VCaP (cell line): ENCODE measurements around the gene CYP1B1.
"Not testable (repeated sequence)": the region's sequence is repeated elsewhere in the genome, so short reads cannot be mapped to it uniquely, and the experiment has no call there.

Source experiments
- H3K27ac ChIP-seq: fragments of 450-650 bp; 2 replicates; pipeline ENCODE4 v1.5.1; 2017
- TF ChIP-seq, protein P1 (sequence below): fragments of 450-650 bp; conservative IDR thresholded peaks from 2 replicates; pipeline ENCODE4 v1.5.1; 2017; ENCODE audit warnings: mild to moderate bottlenecking, moderate library complexity

Gene CYP1B1

GRCh38 chr2:38021589-38021988 is 54.4 kb downstream of the CYP1B1 start:
- TF ChIP-seq, protein P1, sequence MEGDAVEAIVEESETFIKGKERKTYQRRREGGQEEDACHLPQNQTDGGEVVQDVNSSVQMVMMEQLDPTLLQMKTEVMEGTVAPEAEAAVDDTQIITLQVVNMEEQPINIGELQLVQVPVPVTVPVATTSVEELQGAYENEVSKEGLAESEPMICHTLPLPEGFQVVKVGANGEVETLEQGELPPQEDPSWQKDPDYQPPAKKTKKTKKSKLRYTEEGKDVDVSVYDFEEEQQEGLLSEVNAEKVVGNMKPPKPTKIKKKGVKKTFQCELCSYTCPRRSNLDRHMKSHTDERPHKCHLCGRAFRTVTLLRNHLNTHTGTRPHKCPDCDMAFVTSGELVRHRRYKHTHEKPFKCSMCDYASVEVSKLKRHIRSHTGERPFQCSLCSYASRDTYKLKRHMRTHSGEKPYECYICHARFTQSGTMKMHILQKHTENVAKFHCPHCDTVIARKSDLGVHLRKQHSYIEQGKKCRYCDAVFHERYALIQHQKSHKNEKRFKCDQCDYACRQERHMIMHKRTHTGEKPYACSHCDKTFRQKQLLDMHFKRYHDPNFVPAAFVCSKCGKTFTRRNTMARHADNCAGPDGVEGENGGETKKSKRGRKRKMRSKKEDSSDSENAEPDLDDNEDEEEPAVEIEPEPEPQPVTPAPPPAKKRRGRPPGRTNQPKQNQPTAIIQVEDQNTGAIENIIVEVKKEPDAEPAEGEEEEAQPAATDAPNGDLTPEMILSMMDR: no peak
- no peak overlapping the region for H3K27ac ChIP-seq

DNA sequence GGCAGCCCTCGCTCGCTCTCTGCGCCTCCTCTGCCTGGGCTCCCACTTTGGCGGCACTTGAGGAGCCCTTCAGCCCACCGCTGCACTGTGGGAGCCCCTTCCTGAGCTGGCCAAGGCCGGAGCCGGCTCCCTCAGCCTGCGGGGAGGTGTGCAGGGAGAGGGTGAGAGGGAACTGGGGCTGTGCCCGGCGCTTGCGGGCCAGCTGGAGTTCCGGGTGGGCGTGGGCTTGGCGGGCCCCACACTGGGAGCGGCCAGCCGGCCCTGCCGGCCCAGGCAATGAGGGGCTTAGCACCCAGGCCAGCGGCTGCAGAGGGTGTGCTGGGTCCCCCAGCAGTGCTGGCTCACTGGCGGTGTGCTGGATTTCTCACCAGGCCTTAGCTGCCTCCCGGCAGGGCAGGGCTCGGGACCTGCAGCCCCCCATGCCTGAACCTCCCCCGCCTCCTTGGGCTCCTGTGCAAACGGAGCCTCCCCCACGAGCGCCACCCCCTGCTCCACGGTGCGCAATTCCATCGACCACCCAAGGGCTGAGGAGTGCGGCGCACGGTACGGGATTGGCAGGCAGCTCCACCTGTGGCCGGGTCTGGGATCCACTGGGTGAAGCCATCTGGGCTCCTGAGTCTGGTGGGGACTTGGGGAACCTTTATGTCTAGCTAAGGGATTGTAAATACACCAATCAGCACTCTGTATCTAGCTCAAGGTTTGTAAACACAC is 55.4 kb downstream of the CYP1B1 start:
- H3K27ac ChIP-seq: not testable (repeated sequence)

DNA sequence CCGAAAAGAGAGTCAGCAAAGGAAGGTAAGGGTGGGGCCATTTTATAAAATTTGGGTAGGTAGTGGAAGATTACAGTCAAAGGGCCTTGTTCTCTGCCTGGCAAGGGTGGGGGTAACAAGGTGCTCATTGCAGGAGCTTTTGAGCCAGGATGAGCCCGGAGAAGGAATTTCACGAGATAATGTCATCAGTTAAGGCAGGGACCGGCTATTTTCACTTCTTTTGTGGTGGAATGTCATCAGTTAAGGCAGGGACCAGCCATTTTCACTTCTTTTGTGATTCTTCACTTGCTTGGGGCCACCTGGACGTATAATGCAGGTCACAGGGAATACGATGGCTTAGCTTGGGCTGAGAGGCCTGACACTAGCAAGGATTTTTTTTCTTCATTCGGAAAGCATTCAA is 58.1 kb downstream of the CYP1B1 start:
- TF ChIP-seq, protein P1: no peak
- no peak overlapping the region for H3K27ac ChIP-seq
